GM21576 (cell line): Measurements from ENCODE around the gene NAGA.
"Not testable (repeated sequence)": the region's sequence is repeated elsewhere in the genome, so short reads cannot be mapped to it uniquely, and the experiment has no call there.

Experiments used
- ATAC-seq: cut with Tn5 transposase; IDR thresholded peaks from one replicate; pipeline ENCODE4 v1.9.1; 2021; ENCODE audit warnings: mild to moderate bottlenecking, moderate library complexity; ENCODE audit not compliant: unreplicated experiment

Gene NAGA

GRCh38 chr22:42070517-42071422 lies at the start of gene NAGA:
TSS of gene NAGA (minus strand) at chr22:42070812. CDS start at chr22:42070297, 515 bp downstream.
- ATAC-seq = peak; percentile 87

GRCh38 chr22:42116848-42117424 lies 46.3 kb upstream of the NAGA start:
- ATAC-seq = no peak

GRCh38 chr22:42115420-42115830 lies 44.8 kb upstream of the NAGA start:
- ATAC-seq = not testable (repeated sequence)

- no peak for ATAC-seq
Measured at GRCh38 chr22:42114721-42115120, 44.1 kb upstream of the NAGA start.

GRCh38 chr22:42112793-42113192 lies 42.2 kb upstream of the NAGA start:
- not testable (repeated sequence) for ATAC-seq

GRCh38 chr22:42111798-42112197 lies 41.2 kb upstream of the NAGA start:
- no peak for ATAC-seq

- no peak for ATAC-seq
Measured at GRCh38 chr22:42108848-42109247, 38.2 kb upstream of the NAGA start.

- ATAC-seq = not testable (repeated sequence)
Measured at GRCh38 chr22:42104332-42104860, 33.8 kb upstream of the NAGA start.

GRCh38 chr22:42101199-42101598 lies 30.6 kb upstream of the NAGA start:
- no peak for ATAC-seq

GRCh38 chr22:42091455-42091782 lies 20.8 kb upstream of the NAGA start:
- no peak for ATAC-seq

- ATAC-seq = peak; percentile 87
Measured at GRCh38 chr22:42090596-42091454, 20.2 kb upstream of the NAGA start, which contains the start of gene NDUFA6. TSS of gene NDUFA6 (minus strand) at chr22:42090772. CDS start at chr22:42090744, 28 bp downstream.

GRCh38 chr22:42086051-42086450 lies 15.4 kb upstream of the NAGA start:
- ATAC-seq = no peak

GRCh38 chr22:42084874-42085273 lies 14.3 kb upstream of the NAGA start:
- no peak for ATAC-seq

GRCh38 chr22:42083119-42083518 lies 12.5 kb upstream of the NAGA start:
- no peak for ATAC-seq

GRCh38 chr22:42080287-42080686 lies 9.7 kb upstream of the NAGA start:
- ATAC-seq = no peak

- peak; percentile 81 for ATAC-seq
Measured at GRCh38 chr22:42079319-42080251, 9.0 kb upstream of the NAGA start, which contains the start of gene SMDT1. TSS of gene SMDT1 (plus strand) at chr22:42079700. CDS start at chr22:42079769, 69 bp downstream.

GRCh38 chr22:42078469-42079318 lies 8.1 kb upstream of the NAGA start:
- ATAC-seq = peak; percentile 2

GRCh38 chr22:42077486-42078125 lies 7.0 kb upstream of the NAGA start:
- no peak for ATAC-seq
